Upper lobe of left lung (tissue), 4 donors: ENCODE results near the gene MAGI3.

Source experiments
- POLR2A ChIP-seq, 4 donors: fragments of 450-650 bp; IDR thresholded peaks; one replicate each; pipeline ENCODE4 v1.5.1; 2016 to 2017; ENCODE audit warnings: antibody characterized with exemption in 4 of 4, mild to moderate bottlenecking in 2 of 4
- POLR2AphosphoS5 ChIP-seq, 2 donors: sonication (generic); formaldehyde crosslinking; IDR thresholded peaks; one replicate each; pipeline ENCODE4 v1.5.1; 2017; ENCODE audit warnings: antibody characterized with exemption in 2 of 2
- TF ChIP-seq, protein P1 (sequence below), 6 experiments: fragments of 450-650 bp in 4 of 6; fragments of 200-600 bp in 2 of 6; sonication (generic) in 2 of 6; IDR thresholded peaks; one replicate each; pipeline ENCODE4 v1.5.1; 2016 to 2019; ENCODE audit warnings: antibody characterized with exemption in 6 of 6

DNA sequence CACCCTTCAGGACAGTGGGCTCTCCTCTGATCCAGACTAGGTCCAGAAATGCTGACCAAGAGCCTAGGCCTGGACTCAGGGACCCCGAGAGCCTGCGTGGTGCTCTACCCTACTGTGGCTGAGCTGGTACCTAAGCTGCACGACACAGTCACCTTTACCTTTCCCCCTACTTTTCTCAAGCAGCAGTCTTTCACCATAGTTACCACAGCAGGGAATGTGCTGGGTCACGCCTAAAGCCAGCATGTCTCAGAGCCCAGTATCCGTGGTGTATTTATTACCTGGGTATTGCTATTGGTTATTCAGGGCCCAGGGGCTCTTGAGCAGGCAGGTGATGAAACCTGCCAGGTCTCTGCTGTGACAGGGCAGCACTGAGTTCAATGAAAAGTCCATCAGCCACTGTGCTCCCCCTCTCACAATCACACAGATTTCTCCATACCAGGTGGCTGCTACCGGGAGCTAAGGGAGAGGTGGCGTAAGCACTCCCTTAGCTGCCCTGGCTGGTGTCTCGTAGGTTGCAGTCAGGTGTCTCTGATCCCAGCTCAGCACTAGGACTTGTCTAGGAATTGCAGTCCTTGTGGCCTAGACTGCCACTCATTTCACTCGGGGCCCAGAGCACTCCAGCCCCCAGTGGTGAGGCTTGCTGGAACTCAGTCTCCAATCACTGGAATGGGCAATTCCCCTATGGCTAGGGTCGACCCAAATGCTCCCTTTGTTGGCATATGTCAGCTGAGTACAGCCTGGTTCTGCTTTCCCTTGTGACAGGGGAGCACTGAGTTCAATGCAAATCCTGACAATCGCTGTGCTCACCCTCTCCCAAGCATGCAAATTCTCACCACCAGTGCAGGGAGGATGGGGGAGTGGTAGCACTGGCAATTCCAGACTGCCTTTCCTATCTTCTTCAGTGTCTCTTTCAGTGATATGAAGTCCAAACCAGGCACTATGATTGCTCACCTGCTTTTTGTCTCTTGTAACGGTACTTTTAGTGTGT, 240.3 kb downstream of the MAGI3 start:
- TF ChIP-seq POLR2AphosphoS5 (IDR thresholded peaks at IDR 0.05) (no peak), POLR2A (IDR thresholded peaks at IDR 0.05) (no peak)
- TF ChIP-seq, protein P1, sequence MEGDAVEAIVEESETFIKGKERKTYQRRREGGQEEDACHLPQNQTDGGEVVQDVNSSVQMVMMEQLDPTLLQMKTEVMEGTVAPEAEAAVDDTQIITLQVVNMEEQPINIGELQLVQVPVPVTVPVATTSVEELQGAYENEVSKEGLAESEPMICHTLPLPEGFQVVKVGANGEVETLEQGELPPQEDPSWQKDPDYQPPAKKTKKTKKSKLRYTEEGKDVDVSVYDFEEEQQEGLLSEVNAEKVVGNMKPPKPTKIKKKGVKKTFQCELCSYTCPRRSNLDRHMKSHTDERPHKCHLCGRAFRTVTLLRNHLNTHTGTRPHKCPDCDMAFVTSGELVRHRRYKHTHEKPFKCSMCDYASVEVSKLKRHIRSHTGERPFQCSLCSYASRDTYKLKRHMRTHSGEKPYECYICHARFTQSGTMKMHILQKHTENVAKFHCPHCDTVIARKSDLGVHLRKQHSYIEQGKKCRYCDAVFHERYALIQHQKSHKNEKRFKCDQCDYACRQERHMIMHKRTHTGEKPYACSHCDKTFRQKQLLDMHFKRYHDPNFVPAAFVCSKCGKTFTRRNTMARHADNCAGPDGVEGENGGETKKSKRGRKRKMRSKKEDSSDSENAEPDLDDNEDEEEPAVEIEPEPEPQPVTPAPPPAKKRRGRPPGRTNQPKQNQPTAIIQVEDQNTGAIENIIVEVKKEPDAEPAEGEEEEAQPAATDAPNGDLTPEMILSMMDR (IDR thresholded peaks at IDR 0.05) = no peak
